Mesendoderm (in vitro differentiated cells): ENCODE results near the gene MAML3.

Source experiments
- DNase-seq: peaks from one replicate; pipeline ENCODE4 v3.0.0; 2013
- H2AK5ac ChIP-seq: 2 replicates; pipeline ENCODE4 v1.6.1; 2013; ENCODE audit warnings: low read length, inconsistent platforms
- H2BK120ac ChIP-seq: 2 replicates; pipeline ENCODE4 v1.6.1; 2013; ENCODE audit warnings: low read depth, mild to moderate bottlenecking, low read length, moderate library complexity, mixed read lengths
- H2BK15ac ChIP-seq: replicated peaks from 2 replicates; pipeline ENCODE4 v1.6.1; 2013; ENCODE audit warnings: low read depth, mild to moderate bottlenecking, moderate library complexity
- H2BK5ac ChIP-seq: 2 replicates; pipeline ENCODE4 v1.6.1; 2013; ENCODE audit warnings: low read length, inconsistent platforms
- H3K18ac ChIP-seq: 2 replicates; pipeline ENCODE4 v1.6.1; 2013; ENCODE audit warnings: mild to moderate bottlenecking, low read length, mixed read lengths
- H3K23ac ChIP-seq: one replicate; pipeline ENCODE4 v1.6.1; 2013; ENCODE audit warnings: low read length
- H3K27ac ChIP-seq: 2 replicates; pipeline ENCODE4 v1.5.1; 2013; ENCODE audit warnings: low read depth, mild to moderate bottlenecking, inconsistent platforms, low read length, moderate library complexity
- H3K27me3 ChIP-seq: 2 replicates; pipeline ENCODE4 v1.6.1; 2013; ENCODE audit warnings: low read length, control low read depth, mild to moderate bottlenecking, inconsistent platforms; ENCODE audit not compliant: insufficient read depth, poor library complexity
- H3K36me3 ChIP-seq: 2 replicates; pipeline ENCODE4 v1.6.1; 2013; ENCODE audit warnings: low read length, inconsistent platforms; ENCODE audit not compliant: control insufficient read depth, insufficient read depth
- H3K4ac ChIP-seq: one replicate; pipeline ENCODE4 v1.6.1; 2013; ENCODE audit warnings: low read depth, mild to moderate bottlenecking, low read length, moderate library complexity
- H3K4me1 ChIP-seq: 2 replicates; pipeline ENCODE4 v1.6.1; 2013; ENCODE audit warnings: low read depth, low read length, inconsistent platforms; ENCODE audit not compliant: control insufficient read depth
- H3K4me2 ChIP-seq: 2 replicates; pipeline ENCODE4 v1.6.1; 2013; ENCODE audit warnings: low read length
- H3K4me3 ChIP-seq: 2 replicates; pipeline ENCODE4 v1.5.1; 2013; ENCODE audit warnings: mild to moderate bottlenecking, low read length
- H3K56ac ChIP-seq: one replicate; pipeline ENCODE4 v1.6.1; 2013; ENCODE audit warnings: low read length
- H3K79me1 ChIP-seq: 2 replicates; pipeline ENCODE4 v1.6.1; 2013; ENCODE audit warnings: low read length, inconsistent platforms
- H3K79me2 ChIP-seq: 2 replicates; pipeline ENCODE4 v1.6.1; 2013; ENCODE audit warnings: mild to moderate bottlenecking, low read length; ENCODE audit not compliant: control insufficient read depth, insufficient read depth
- H3K9ac ChIP-seq: 2 replicates; pipeline ENCODE4 v1.6.1; 2013; ENCODE audit warnings: low read length, inconsistent platforms
- H4K5ac ChIP-seq: one replicate; pipeline ENCODE4 v1.6.1; 2013; ENCODE audit warnings: low read length
- H4K8ac ChIP-seq: one replicate; pipeline ENCODE4 v1.6.1; 2013; ENCODE audit warnings: low read depth, mild to moderate bottlenecking, control low read depth, low read length, moderate library complexity
- WGBS: extraction: QIAGEN DNeasy Blood & Tissue Kit; methylation state at CpG from one replicate; pipeline ENCODE4 v1.1.7; 2013; ENCODE audit warnings: low lambda C conversion rate, missing lambda C conversion rate; ENCODE audit not compliant: insufficient coverage; ENCODE audit errors: extremely low coverage; 5-methylcytosine and 5-hydroxymethylcytosine counted together

MAML3 gene

DNA sequence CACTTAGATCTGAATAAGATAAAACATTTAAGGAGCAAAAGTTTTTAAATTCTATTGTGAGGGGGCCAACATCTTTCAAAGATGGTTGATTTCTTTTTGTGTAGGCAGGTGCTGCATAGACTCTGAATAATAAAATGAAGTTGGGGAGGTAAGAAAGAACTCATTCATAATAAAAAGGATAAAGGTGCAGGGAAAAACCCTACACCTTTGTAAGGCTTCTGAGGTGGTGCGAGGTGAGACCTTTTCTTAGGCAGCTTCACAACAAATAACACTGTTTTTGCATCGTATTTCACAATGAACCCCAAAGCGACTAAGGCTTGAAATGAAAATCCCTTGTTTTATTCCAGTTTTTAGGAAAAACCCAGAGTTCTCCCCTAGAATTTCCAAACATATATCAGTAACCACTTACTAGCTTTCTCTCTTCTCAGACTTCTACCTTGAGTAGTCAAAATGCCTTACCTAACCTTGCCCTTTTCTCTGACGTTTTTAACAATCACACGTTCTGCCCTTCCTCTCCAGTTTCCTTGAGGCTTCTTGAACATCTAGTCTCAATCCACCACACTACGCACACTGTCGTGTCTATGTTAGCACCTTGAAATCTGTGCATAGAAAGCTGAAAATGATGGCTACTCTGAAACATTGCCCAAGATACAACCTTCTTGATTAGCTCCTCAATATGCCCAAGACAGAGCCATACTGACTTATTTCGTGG is 30.2 kb downstream of the MAML3 start:
- Histone ChIP-seq H2AK5ac (no peak overlapping the region), H2BK15ac (no peak overlapping the region), H3K4me2 (no peak overlapping the region), H2BK120ac (no peak overlapping the region), H3K36me3 (no peaks in the 10 kb centered on the region), H3K79me2 (peaks cover 5% of the 10 kb centered on the region), H3K4me3 (no peak overlapping the region), H2BK5ac (no peak overlapping the region), H3K79me1 (peaks cover 19% of the 10 kb centered on the region), H3K23ac (no peak overlapping the region), H3K27me3 (no peaks in the 10 kb centered on the region), H3K4me1 (peaks cover 2% of the 10 kb centered on the region), H3K4ac (no peak overlapping the region), H3K56ac (peak overlapping the region; percentile 22), H4K5ac (no peak overlapping the region), H3K9ac (no peak overlapping the region), H3K27ac (no peak overlapping the region), H4K8ac (no peak overlapping the region), H3K18ac (no peak overlapping the region)
- WGBS: no CpG with 5 or more reads among the region's 8 CpGs
- DNase-seq: no peak

DNA sequence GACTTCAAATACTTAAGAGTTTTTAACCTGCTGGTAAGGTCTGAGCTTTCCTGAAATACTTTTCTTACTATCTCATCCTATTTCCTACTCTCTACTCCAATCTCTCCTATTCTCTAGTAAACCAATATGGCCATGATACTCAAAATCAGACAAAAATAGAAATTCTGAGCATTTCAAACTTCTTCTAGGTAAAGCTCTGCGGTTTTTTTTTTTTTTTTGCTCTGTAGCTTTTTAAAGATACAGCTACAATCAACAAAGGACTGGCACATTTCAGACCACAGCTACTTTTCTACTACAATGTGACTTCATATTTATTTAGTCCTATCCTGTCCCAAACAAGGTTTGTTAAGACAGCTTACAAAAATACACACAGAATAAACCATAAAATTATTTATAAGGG is 31.1 kb downstream of the MAML3 start:
- H2BK120ac ChIP-seq: no peak overlapping the region
- peaks cover 15% of the 10 kb centered on the region for H3K79me1 ChIP-seq
- H2BK5ac ChIP-seq: no peak overlapping the region
- no peak overlapping the region for H3K4me3 ChIP-seq
- no peaks in the 10 kb centered on the region for H3K27me3 ChIP-seq
- no peak overlapping the region for H2AK5ac ChIP-seq
- WGBS: no CpG with 5 or more reads among the region's 1 CpG
- H3K23ac ChIP-seq: no peak overlapping the region
- H3K4me2 ChIP-seq: no peak overlapping the region
- no peak overlapping the region for H4K5ac ChIP-seq
- no peak overlapping the region for H3K4ac ChIP-seq
- H3K9ac ChIP-seq: no peak overlapping the region
- no peak for DNase-seq
- H3K79me2 ChIP-seq: peaks cover 8% of the 10 kb centered on the region
- H3K36me3 ChIP-seq: no peaks in the 10 kb centered on the region
- no peak overlapping the region for H2BK15ac ChIP-seq
- no peak overlapping the region for H4K8ac ChIP-seq
- H3K56ac ChIP-seq: no peak overlapping the region
- no peak overlapping the region for H3K18ac ChIP-seq
- peaks cover 2% of the 10 kb centered on the region for H3K4me1 ChIP-seq
- no peak overlapping the region for H3K27ac ChIP-seq

DNA sequence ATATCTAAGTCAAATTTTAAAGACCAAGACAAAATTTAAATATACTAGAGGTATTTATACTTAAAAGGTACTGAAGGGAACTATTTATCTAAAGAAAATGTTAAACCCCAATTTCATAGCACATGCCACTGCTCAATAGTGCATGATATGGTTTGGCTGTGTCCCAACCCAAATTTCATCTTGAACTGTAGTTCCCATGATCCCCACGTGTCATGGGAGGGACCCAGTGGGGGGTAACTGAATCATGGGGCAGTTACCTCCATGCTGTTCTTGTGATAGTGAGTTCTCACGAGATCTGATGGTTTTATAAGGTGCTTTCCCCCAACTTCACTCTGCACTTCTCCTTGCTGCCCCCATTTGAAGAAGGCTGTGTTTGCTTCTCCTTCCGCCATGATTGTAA is 32.3 kb downstream of the MAML3 start:
- H4K8ac ChIP-seq: no peak overlapping the region
- no peak overlapping the region for H2BK5ac ChIP-seq
- H3K4me3 ChIP-seq: no peak overlapping the region
- H2AK5ac ChIP-seq: no peak overlapping the region
- H3K18ac ChIP-seq: no peak overlapping the region
- no peaks in the 10 kb centered on the region for H3K36me3 ChIP-seq
- H3K79me1 ChIP-seq: peaks cover 10% of the 10 kb centered on the region
- H3K4me2 ChIP-seq: no peak overlapping the region
- no peak overlapping the region for H2BK120ac ChIP-seq
- no peak overlapping the region for H3K56ac ChIP-seq
- H3K23ac ChIP-seq: no peak overlapping the region
- H3K4ac ChIP-seq: no peak overlapping the region
- H3K4me1 ChIP-seq: peaks cover 3% of the 10 kb centered on the region
- no peaks in the 10 kb centered on the region for H3K27me3 ChIP-seq
- H3K79me2 ChIP-seq: peaks cover 4% of the 10 kb centered on the region
- DNase-seq: no peak
- no peak overlapping the region for H3K27ac ChIP-seq
- no peak overlapping the region for H3K9ac ChIP-seq
- no peak overlapping the region for H2BK15ac ChIP-seq
- WGBS: no CpG with 5 or more reads among the region's 3 CpGs
- no peak overlapping the region for H4K5ac ChIP-seq

DNA sequence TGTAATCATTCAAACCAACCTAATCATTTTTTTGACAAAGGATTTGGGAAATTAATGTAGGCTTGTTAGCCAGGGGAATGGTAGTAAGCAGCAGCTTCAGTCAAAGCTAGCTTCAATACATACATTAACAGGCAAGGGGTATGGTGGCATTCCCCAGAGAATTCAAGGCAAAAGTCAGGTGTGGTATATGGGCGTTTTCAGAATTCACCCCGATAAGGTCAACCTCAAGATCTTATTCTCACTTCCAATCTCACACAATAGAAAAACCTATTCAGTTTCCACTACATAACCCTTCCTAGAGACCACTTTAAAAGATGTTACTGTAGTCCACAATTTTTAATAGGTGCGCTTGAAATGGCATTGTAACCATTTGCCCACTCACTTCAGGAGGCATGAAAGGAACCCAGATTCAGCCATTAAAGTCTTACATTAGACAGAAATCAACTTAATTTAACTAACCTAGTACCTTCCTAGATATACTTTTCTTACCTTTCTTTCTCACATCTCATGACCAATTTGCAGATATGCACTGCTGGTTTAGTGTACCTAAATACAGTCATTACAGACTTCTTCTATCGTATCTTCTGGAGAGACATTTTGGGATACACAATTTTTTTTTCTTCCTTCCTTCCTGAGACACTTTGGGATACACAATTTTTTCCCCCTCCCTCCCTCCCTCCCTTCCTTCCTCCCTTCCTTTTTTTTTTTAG is 34.9 kb downstream of the MAML3 start:
- no peaks in the 10 kb centered on the region for H3K36me3 ChIP-seq
- no peak overlapping the region for H3K9ac ChIP-seq
- peaks cover 7% of the 10 kb centered on the region for H3K79me1 ChIP-seq
- no peak overlapping the region for H3K18ac ChIP-seq
- H4K8ac ChIP-seq: no peak overlapping the region
- H3K4ac ChIP-seq: no peak overlapping the region
- no peaks in the 10 kb centered on the region for H3K27me3 ChIP-seq
- no CpG with 5 or more reads among the region's 4 CpGs for WGBS
- no peak overlapping the region for H3K4me2 ChIP-seq
- no peak overlapping the region for H2BK5ac ChIP-seq
- DNase-seq: no peak
- peaks cover 5% of the 10 kb centered on the region for H3K4me1 ChIP-seq
- H4K5ac ChIP-seq: no peak overlapping the region
- no peak overlapping the region for H2AK5ac ChIP-seq
- no peak overlapping the region for H2BK120ac ChIP-seq
- no peak overlapping the region for H2BK15ac ChIP-seq
- no peak overlapping the region for H3K56ac ChIP-seq
- no peak overlapping the region for H3K23ac ChIP-seq
- no peak overlapping the region for H3K27ac ChIP-seq
- peaks cover 4% of the 10 kb centered on the region for H3K79me2 ChIP-seq
- no peak overlapping the region for H3K4me3 ChIP-seq

GRCh38 chr4:140117947-140118346 is 36.0 kb downstream of the MAML3 start:
- H2BK120ac ChIP-seq: no peak overlapping the region
- H3K4ac ChIP-seq: no peak overlapping the region
- no peaks in the 10 kb centered on the region for H3K36me3 ChIP-seq
- H3K27me3 ChIP-seq: no peaks in the 10 kb centered on the region
- no peak overlapping the region for H2BK15ac ChIP-seq
- H3K23ac ChIP-seq: no peak overlapping the region
- peaks cover 2% of the 10 kb centered on the region for H3K79me2 ChIP-seq
- H3K9ac ChIP-seq: no peak overlapping the region
- peaks cover 8% of the 10 kb centered on the region for H3K79me1 ChIP-seq
- H3K4me2 ChIP-seq: no peak overlapping the region
- no peak overlapping the region for H3K27ac ChIP-seq
- H2AK5ac ChIP-seq: no peak overlapping the region
- H2BK5ac ChIP-seq: no peak overlapping the region
- H4K5ac ChIP-seq: no peak overlapping the region
- no peak overlapping the region for H3K4me3 ChIP-seq
- no CpG with 5 or more reads among the region's 5 CpGs for WGBS
- DNase-seq: no peak
- no peak overlapping the region for H4K8ac ChIP-seq
- H3K56ac ChIP-seq: no peak overlapping the region
- peaks cover 3% of the 10 kb centered on the region for H3K4me1 ChIP-seq
- H3K18ac ChIP-seq: no peak overlapping the region
